IMR-90 (cell line): ENCODE data around the gene SAFB2. TPM values are rescaled to one million over a fixed set of nuclear protein-coding genes. Genes with fewer than 3 reads are reported as not detected.

Experiments used
- ATAC-seq: fragments of 200-7000 bp; cut with Tn5 transposase; 2 replicates; pipeline ENCODE4 v1.9.1; 2020; ENCODE audit warnings: low read depth, mild to moderate bottlenecking, moderate library complexity
- BruUV-seq: library from RNA; stranded (reverse); fragments of 400-500 nt; replicated peaks from 2 replicates; lab custom pipeline; 2021; lab: Mats Ljungman, UMichigan
- CTCF ChIA-PET: fragments of 300-600 bp; formaldehyde crosslinking; extraction: SDS; loops from one replicate; lab custom pipeline; 2021; ENCODE audit warnings: antibody characterized with exemption; lab: Yijun Ruan, JAX
- POLR2A ChIA-PET: fragments of 300-600 bp; sonication (Branson Sonifier 250); formaldehyde crosslinking; loops from one replicate; lab custom pipeline; 2022; ENCODE audit warnings: antibody characterized with exemption; ENCODE audit not compliant: unreplicated experiment; lab: Charles Lee
- DNase-seq: peaks from one replicate; pipeline ENCODE4 v3.0.0; 2013
- H2AFZ ChIP-seq: replicated peaks from 2 replicates; pipeline ENCODE3; 2013; ENCODE audit warnings: low read length, mild to moderate bottlenecking; ENCODE audit not compliant: poor library complexity
- H2AK5ac ChIP-seq: 2 replicates; pipeline ENCODE4 v1.6.1; 2013; ENCODE audit warnings: low read depth, low read length, inconsistent platforms
- H2AK9ac ChIP-seq: replicated peaks from 2 replicates; pipeline ENCODE3; 2013; ENCODE audit warnings: mild to moderate bottlenecking, low read depth, low read length, moderate library complexity; ENCODE audit not compliant: poor library complexity
- H2BK120ac ChIP-seq: 2 replicates; pipeline ENCODE4 v1.6.1; 2013; ENCODE audit warnings: low read depth, low read length, inconsistent platforms
- H2BK15ac ChIP-seq: 3 replicates; pipeline ENCODE4 v1.6.1; 2013; ENCODE audit warnings: low read depth, low read length, inconsistent platforms
- H2BK20ac ChIP-seq: 2 replicates; pipeline ENCODE4 v1.6.1; 2013; ENCODE audit warnings: low read depth, mild to moderate bottlenecking, inconsistent platforms, low read length, moderate library complexity
- H2BK5ac ChIP-seq: 2 replicates; pipeline ENCODE4 v1.6.1; 2013; ENCODE audit warnings: mild to moderate bottlenecking, low read depth, low read length, inconsistent platforms; ENCODE audit not compliant: poor library complexity, severe bottlenecking
- H3K14ac ChIP-seq: replicated peaks from 2 replicates; pipeline ENCODE4 v1.6.1; 2013; ENCODE audit warnings: low read depth, low read length, inconsistent platforms
- H3K18ac ChIP-seq: 2 replicates; pipeline ENCODE4 v1.6.1; 2013; ENCODE audit warnings: low read depth, low read length, control low read depth
- H3K23ac ChIP-seq: 2 replicates; pipeline ENCODE4 v1.6.1; 2013; ENCODE audit warnings: low read depth, low read length, inconsistent platforms
- H3K27ac ChIP-seq: 2 replicates; pipeline ENCODE4 v1.5.1; 2013; ENCODE audit warnings: mild to moderate bottlenecking, control low read depth, low read length; ENCODE audit not compliant: insufficient read depth
- H3K27me3 ChIP-seq: 2 replicates; pipeline ENCODE4 v1.6.1; 2013; ENCODE audit warnings: low read length; ENCODE audit not compliant: control insufficient read depth, insufficient read depth
- H3K36me3 ChIP-seq: 2 replicates; pipeline ENCODE4 v1.6.1; 2013; ENCODE audit warnings: low read length, mixed read lengths; ENCODE audit not compliant: control insufficient read depth, insufficient read depth
- H3K4ac ChIP-seq: 2 replicates; pipeline ENCODE4 v1.6.1; 2013; ENCODE audit warnings: low read depth, low read length, inconsistent platforms
- H3K4me1 ChIP-seq: 2 replicates; pipeline ENCODE4 v1.6.1; 2013; ENCODE audit warnings: low read length, mixed read lengths; ENCODE audit not compliant: control insufficient read depth, insufficient read depth
- H3K4me2 ChIP-seq: 2 replicates; pipeline ENCODE4 v1.6.1; 2013; ENCODE audit warnings: low read depth, mild to moderate bottlenecking, control low read depth, low read length, moderate library complexity
- H3K4me3 ChIP-seq: 2 replicates; pipeline ENCODE4 v1.5.1; 2013; ENCODE audit warnings: low read depth, mild to moderate bottlenecking, control low read depth, low read length, moderate library complexity; ENCODE audit not compliant: insufficient read depth
- H3K56ac ChIP-seq: 2 replicates; pipeline ENCODE4 v1.6.1; 2013; ENCODE audit warnings: low read length, inconsistent platforms; ENCODE audit not compliant: insufficient read depth; ENCODE audit errors: extremely low read depth
- H3K79me1 ChIP-seq, 2 experiments: 2 replicates each; pipeline ENCODE4 v1.6.1; 2013; ENCODE audit warnings: low read length in 2 of 2, inconsistent platforms in 1 of 2, low read depth in 1 of 2
- H3K9ac ChIP-seq: 2 replicates; pipeline ENCODE4 v1.6.1; 2013; ENCODE audit warnings: low read depth, low read length, control low read depth
- H3K9me1 ChIP-seq: 2 replicates; pipeline ENCODE4 v1.6.1; 2013; ENCODE audit warnings: low read length, inconsistent platforms; ENCODE audit not compliant: insufficient read depth
- H3K9me3 ChIP-seq: 2 replicates; pipeline ENCODE4 v1.6.1; 2013; ENCODE audit warnings: low read length; ENCODE audit not compliant: control insufficient read depth, insufficient read depth
- H4K20me1 ChIP-seq: 2 replicates; pipeline ENCODE4 v1.6.1; 2013; ENCODE audit warnings: low read length, inconsistent platforms; ENCODE audit not compliant: insufficient read depth
- H4K5ac ChIP-seq: 2 replicates; pipeline ENCODE4 v1.6.1; 2013; ENCODE audit warnings: mild to moderate bottlenecking, low read depth, low read length, control low read depth
- H4K8ac ChIP-seq, 2 experiments: 2 replicates each; pipeline ENCODE4 v1.6.1; 2013; ENCODE audit warnings: low read depth in 2 of 2, low read length in 2 of 2, control low read depth in 1 of 2, inconsistent platforms in 1 of 2
- H4K91ac ChIP-seq: 2 replicates; pipeline ENCODE4 v1.6.1; 2013; ENCODE audit warnings: low read depth, low read length, inconsistent platforms; ENCODE audit not compliant: insufficient read depth
- BHLHE40 ChIP-seq: fragments of 150-350 bp; IDR thresholded peaks from 2 replicates; pipeline ENCODE4 v1.6.1; 2016; ENCODE audit warnings: mild to moderate bottlenecking, low read depth, low read length
- CEBPB ChIP-seq: IDR thresholded peaks from 2 replicates; pipeline ENCODE4 v1.6.1; 2012; ENCODE audit warnings: low read depth, low read length, improper control_type of control experiment
- CHD1 ChIP-seq: IDR thresholded peaks from 2 replicates; pipeline ENCODE4 v1.6.1; 2012; ENCODE audit warnings: low read depth, low read length, improper control_type of control experiment
- FOS ChIP-seq: fragments of 150-350 bp; IDR thresholded peaks from 2 replicates; pipeline ENCODE4 v1.6.1; 2016; ENCODE audit warnings: low read depth, low read length
- MAFK ChIP-seq: IDR thresholded peaks from 2 replicates; pipeline ENCODE4 v1.6.1; 2012; ENCODE audit warnings: low read depth, low read length, improper control_type of control experiment
- MAZ ChIP-seq: IDR thresholded peaks from 2 replicates; pipeline ENCODE4 v1.6.1; 2012; ENCODE audit warnings: low read depth, mild to moderate bottlenecking, low read length, improper control_type of control experiment, moderate library complexity, borderline replicate concordance
- MXI1 ChIP-seq: IDR thresholded peaks from 2 replicates; pipeline ENCODE4 v1.6.1; 2012; ENCODE audit warnings: low read depth, mild to moderate bottlenecking, low read length, moderate library complexity, borderline replicate concordance
- NFE2L2 ChIP-seq: fragments of 150-350 bp; IDR thresholded peaks from 2 replicates; pipeline ENCODE4 v1.6.1; 2016; ENCODE audit warnings: low read depth, mild to moderate bottlenecking, low read length
- POLR2A ChIP-seq: IDR thresholded peaks from 2 replicates; pipeline ENCODE4 v1.6.1; 2012; ENCODE audit warnings: mild to moderate bottlenecking, low read depth, low read length
- RAD21 ChIP-seq: IDR thresholded peaks from 2 replicates; pipeline ENCODE4 v1.6.1; 2012; ENCODE audit warnings: low read length, improper control_type of control experiment
- RCOR1 ChIP-seq: IDR thresholded peaks from 2 replicates; pipeline ENCODE4 v1.6.1; 2012; ENCODE audit warnings: mild to moderate bottlenecking, low read length, improper control_type of control experiment; ENCODE audit not compliant: insufficient replicate concordance
- RFX5 ChIP-seq: IDR thresholded peaks from 2 replicates; pipeline ENCODE4 v1.8.0; 2012; ENCODE audit warnings: low read depth, mild to moderate bottlenecking, low read length, moderate library complexity
- SMC3 ChIP-seq: fragments of 150-350 bp; IDR thresholded peaks from 2 replicates; pipeline ENCODE4 v1.6.1; 2016; ENCODE audit warnings: low read depth, mild to moderate bottlenecking, antibody characterized with exemption, low read length, moderate library complexity
- USF2 ChIP-seq: fragments of 150-350 bp; IDR thresholded peaks from 2 replicates; pipeline ENCODE4 v1.6.1; 2017; ENCODE audit warnings: mild to moderate bottlenecking, antibody characterized with exemption, low read length, low read depth
- WGBS, 2 experiments: methylation state at CpG; one replicate each; pipeline versions ENCODE4 v1.1.5 to v1.1.7; 2013; ENCODE audit warnings: missing lambda C conversion rate in 2 of 2; ENCODE audit not compliant: insufficient read length in 1 of 2; ENCODE audit errors: extremely low coverage in 2 of 2; 5-methylcytosine and 5-hydroxymethylcytosine counted together
- dilution Hi-C: fragments of 300-500 bp; cut with HindIII; formaldehyde crosslinking; loops from one replicate; pipeline ENCODE4 v1.14.3; 2018; ENCODE audit warnings: low sequenced_read_pairs; ENCODE audit not compliant: unreplicated experiment
- in situ Hi-C: fragments of 300-500 bp; cut with MboI; formaldehyde crosslinking; loops from 3 replicates; pipeline ENCODE4 v1.14.3; 2019; ENCODE audit warnings: low sequenced_read_pairs, inconsistent platforms, mixed read lengths
- intact Hi-C: fragments of 100-400 bp; cut with micrococcal nuclease; formaldehyde crosslinking; loops from 2 replicates; pipeline ENCODE4 v1.10.0; 2022
- polyA plus RNA-seq, 3 experiments: library from polyadenylated mRNA; depleted of rRNA; stranded (reverse); fragments of >200 nt; gene quantifications; 2 replicates each; pipeline ENCODE4 v1.2.3, GENCODE V29; 2012; ENCODE audit warnings: low replicate concordance in 1 of 3
- total RNA-seq: library from RNA; depleted of rRNA; stranded (reverse); fragments of >200 nt; gene quantifications from 2 replicates; pipeline ENCODE4 v1.2.3, GENCODE V29; 2012
- TF ChIP-seq, protein P1 (sequence below): conservative IDR thresholded peaks from 2 replicates; pipeline ENCODE4 v1.5.1; 2012; ENCODE audit warnings: mild to moderate bottlenecking, low read depth, low read length, improper control_type of control experiment
- TF ChIP-seq, protein P2 (sequence below): fragments of 150-350 bp; IDR thresholded peaks from 2 replicates; pipeline ENCODE4 v1.6.1; 2016; ENCODE audit warnings: low read depth, mild to moderate bottlenecking, low read length, moderate library complexity, borderline replicate concordance

SAFB2 gene
- total and polyA plus RNA-seq, 2 of the 4 experiments (the other 2 are of a cell fraction), result 11.8 to 26.2 TPM

DNA sequence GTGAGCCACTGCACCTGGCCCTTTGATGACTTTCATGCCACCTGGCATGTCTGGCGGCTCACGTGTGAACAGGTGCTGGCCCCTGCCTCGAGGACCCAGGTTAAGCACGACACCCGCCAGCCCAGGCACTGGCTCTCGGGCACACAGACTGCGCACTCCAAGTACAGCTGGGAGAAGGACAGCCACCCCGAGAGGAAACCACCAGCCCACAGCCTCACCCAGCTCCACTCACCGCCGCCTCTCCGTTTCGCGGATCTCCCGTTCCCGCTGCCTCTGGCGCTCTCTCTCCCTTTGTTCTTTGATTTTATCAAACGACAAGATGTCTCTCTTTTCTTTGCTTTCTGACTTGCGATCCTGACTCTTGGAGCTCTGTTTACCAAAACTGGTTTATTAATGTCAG lies 27.4 kb downstream of the SAFB2 start:
- Histone ChIP-seq H2AK5ac (no peak overlapping the region), H3K4me3 (no peak overlapping the region), H3K27ac (no peak overlapping the region), H3K4me2 (no peak overlapping the region), H3K56ac (no peak overlapping the region), H4K20me1 (peaks cover 4% of the 10 kb centered on the region), H3K14ac (no peak overlapping the region), H3K23ac (no peak overlapping the region), H3K4ac (no peak overlapping the region), H3K9me3 (no peaks in the 10 kb centered on the region), H2AK9ac (no peak overlapping the region), H4K5ac (no peak overlapping the region), H3K36me3 (peaks cover 84% of the 10 kb centered on the region), H3K9ac (no peak overlapping the region), H4K91ac (no peak overlapping the region), H2BK5ac (no peak overlapping the region), H3K9me1 (no peaks in the 10 kb centered on the region), H2AFZ (no peak overlapping the region), H3K18ac (no peak overlapping the region), H2BK20ac (no peak overlapping the region), H3K79me1 (peaks cover 11 to 16% of the 10 kb centered on the region in 2 experiments; a peak in 3 of 4 replicates), H2BK15ac (no peak overlapping the region), H2BK120ac (no peak overlapping the region), H3K27me3 (no peaks in the 10 kb centered on the region), H4K8ac (no peak overlapping the region), H3K4me1 (no peaks in the 10 kb centered on the region)
- no peak for DNase-seq
- POLR2A ChIA-PET, result no interaction called here
- in situ Hi-C loops, result no loop called here
- CTCF ChIA-PET, result no interaction called here
- dilution Hi-C loops, result no loop called here
- intact Hi-C loops, result no loop called here
- no peak for TF ChIP-seq RAD21
- TF ChIP-seq SMC3, result no peak
- no peak for TF ChIP-seq NFE2L2
- TF ChIP-seq CEBPB, result no peak
- no peak for TF ChIP-seq MXI1
- TF ChIP-seq RFX5, result no peak
- TF ChIP-seq FOS, result no peak
- TF ChIP-seq MAZ, result no peak
- TF ChIP-seq, protein P1, sequence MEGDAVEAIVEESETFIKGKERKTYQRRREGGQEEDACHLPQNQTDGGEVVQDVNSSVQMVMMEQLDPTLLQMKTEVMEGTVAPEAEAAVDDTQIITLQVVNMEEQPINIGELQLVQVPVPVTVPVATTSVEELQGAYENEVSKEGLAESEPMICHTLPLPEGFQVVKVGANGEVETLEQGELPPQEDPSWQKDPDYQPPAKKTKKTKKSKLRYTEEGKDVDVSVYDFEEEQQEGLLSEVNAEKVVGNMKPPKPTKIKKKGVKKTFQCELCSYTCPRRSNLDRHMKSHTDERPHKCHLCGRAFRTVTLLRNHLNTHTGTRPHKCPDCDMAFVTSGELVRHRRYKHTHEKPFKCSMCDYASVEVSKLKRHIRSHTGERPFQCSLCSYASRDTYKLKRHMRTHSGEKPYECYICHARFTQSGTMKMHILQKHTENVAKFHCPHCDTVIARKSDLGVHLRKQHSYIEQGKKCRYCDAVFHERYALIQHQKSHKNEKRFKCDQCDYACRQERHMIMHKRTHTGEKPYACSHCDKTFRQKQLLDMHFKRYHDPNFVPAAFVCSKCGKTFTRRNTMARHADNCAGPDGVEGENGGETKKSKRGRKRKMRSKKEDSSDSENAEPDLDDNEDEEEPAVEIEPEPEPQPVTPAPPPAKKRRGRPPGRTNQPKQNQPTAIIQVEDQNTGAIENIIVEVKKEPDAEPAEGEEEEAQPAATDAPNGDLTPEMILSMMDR, result no peak
- TF ChIP-seq, protein P2, sequence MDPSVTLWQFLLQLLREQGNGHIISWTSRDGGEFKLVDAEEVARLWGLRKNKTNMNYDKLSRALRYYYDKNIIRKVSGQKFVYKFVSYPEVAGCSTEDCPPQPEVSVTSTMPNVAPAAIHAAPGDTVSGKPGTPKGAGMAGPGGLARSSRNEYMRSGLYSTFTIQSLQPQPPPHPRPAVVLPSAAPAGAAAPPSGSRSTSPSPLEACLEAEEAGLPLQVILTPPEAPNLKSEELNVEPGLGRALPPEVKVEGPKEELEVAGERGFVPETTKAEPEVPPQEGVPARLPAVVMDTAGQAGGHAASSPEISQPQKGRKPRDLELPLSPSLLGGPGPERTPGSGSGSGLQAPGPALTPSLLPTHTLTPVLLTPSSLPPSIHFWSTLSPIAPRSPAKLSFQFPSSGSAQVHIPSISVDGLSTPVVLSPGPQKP, result no peak
- no peak for TF ChIP-seq MAFK
- no peak for TF ChIP-seq RCOR1
- no peak for TF ChIP-seq BHLHE40
- no peak for TF ChIP-seq POLR2A
- no peak for TF ChIP-seq USF2
- TF ChIP-seq CHD1, result no peak
- no TSS peak for BruUV-seq
- no peak for ATAC-seq
- 95% methylated on average over 7 of the region's 18 CpGs; no CpG with 5 or more reads in 1 of the 2 experiments for WGBS, 2 experiments
